M059J (cell line): ENCODE measurements around the gene HS6ST3. TPM values are rescaled to one million over a fixed set of nuclear protein-coding genes. Genes with fewer than 3 reads are reported as not detected.
"Not testable (repeated sequence)": the region's sequence is repeated elsewhere in the genome, so short reads cannot be mapped to it uniquely, and the experiment has no call there.

Experiments used
- DNase-seq: peaks from one replicate; pipeline ENCODE4 v3.0.0-alpha.2; 2012; ENCODE audit warnings: low read depth
- total RNA-seq: library from RNA; depleted of rRNA; stranded (reverse); fragments of >200 nt; shearing (Covaris generic); gene quantifications from 2 replicates; pipeline ENCODE4 v1.2.3, GENCODE V29; 2014; rRNA removed

HS6ST3 gene
- total RNA-seq: 1.5 and 2.8 TPM in 2 replicates

DNA sequence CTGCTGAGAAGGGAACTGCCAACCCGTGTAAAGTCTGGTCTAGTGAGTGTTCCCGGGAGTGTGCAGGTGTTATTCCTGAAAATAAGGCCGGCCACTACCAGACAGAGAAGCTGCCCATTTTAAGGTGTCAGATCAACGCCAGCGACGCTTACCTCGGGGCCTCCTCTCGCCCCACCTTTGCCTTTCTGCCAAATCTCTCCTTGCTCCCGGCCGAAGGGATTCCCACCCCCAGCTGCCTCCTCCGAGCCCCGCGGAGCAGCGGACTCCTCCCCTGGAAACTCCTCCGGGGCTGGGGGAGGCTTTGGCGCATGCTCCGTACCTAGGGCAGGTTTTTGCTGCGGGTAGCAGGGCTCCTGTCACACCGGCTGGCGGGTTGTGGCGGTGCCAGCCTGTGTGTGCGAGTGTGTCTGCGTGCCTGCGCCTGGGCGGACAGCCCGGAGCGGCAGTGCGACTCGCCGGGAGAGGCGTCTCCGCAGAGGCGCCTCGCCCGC is at the start of gene HS6ST3:
Gene HS6ST3, plus strand, starts transcription at position 359 of the 491 bp plus-strand sequence.
- peak; percentile 27 for DNase-seq

DNA sequence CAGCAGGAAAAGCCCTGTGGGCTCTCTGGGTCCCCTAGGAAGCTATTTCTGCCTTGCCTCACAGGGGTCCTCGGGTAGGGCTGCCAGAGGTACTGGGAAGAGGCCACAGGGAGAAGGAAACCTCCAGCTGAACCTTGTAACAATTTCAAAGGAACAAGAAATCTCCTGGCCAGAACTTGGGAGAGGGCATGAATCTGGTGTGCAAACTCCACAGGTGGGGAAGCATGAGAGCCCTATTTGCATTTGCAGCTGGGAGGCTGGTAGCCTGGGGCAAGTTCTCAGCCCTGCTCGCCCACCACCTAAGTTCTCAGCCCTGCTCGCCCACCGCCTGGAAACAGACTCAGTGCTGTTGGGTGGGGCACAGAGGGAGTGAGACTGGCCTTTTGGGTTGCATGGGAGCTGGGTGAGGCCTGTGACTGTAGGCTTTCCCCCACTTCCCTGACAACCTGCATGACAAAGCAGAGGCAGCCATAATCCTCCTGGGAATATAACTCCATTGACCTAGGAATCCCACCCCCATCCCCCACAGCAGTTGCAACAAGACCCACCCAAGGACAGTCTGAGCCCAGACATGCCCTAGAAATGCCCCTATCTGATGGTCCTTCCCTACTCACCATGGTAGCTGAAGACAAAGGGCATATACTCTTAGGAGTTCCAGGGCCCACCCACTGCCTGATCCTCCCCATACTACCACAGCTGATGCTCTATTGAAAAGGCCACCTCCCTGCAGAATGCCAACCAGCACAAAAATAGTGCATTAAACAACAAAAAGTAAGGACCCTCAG is 48.4 kb upstream of the HS6ST3 start:
- DNase-seq: no peak

DNA sequence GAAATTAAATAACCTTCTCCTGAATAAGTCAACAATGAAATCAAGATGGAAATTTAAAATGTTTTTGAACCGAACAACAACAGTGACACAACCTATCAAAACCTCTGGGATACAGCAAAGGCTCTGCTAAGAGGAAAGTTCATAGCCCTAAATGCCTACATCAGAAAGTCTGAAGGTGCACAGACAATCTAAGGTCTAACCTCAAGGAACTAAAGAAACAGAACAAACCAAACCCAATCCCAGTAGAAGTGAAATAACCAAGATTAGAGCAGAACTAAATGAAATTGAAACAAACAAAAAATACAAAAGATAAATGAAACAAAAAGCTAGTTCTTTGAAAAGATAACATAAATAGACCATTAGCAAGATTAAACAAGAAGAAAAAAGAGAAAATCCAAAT is 45.7 kb upstream of the HS6ST3 start:
- no peak for DNase-seq

DNA sequence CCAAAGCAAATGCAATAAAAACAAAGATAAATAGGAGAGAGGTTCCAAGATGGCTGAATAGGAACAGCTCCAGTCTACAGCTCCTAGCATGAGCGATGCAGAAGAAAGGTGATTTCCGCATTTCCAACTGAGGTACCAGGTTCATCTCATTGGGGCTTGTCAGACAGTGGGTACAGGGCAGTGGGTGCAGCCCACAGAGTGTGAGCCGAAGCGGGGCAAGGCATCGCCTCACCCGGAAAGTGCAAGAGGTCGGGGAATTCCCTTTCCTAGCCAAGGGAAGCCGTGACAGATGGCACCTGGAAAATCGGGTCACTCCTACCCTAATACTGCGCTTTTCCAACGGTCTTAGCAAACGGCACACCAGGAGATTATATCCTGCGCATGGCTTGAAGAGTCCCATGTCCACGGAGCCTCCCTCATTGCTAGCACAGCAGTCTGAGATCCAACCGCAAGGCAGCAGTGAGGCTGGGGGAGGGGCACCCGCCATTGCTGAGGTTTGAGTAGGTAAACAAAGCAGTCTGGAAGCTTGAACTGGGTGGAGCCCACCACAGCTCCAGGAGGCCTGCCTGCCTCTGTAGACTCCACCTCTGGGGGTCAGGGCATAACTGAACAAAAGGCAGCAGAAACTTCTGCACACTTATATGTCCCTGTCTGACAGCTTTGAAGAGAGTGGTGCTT is 43.3 kb upstream of the HS6ST3 start:
- DNase-seq: not testable (repeated sequence)

DNA sequence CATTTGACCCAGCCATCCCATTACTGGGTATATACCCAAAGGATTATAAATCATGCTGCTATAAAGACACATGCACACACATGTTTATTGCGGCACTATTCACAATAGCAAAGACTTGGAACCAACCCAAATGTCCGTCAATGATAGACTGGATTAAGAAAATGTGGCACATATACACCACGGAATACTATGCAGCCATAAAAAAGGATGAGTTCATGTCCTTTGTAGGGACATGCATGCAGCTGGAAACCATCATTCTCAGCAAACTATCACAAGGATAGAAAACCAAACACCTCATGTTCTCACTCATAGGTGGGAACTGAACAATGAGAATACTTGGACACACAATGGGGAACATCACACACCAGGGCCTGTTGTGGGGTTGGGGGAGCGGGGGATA is 39.0 kb upstream of the HS6ST3 start:
- not testable (repeated sequence) for DNase-seq

DNA sequence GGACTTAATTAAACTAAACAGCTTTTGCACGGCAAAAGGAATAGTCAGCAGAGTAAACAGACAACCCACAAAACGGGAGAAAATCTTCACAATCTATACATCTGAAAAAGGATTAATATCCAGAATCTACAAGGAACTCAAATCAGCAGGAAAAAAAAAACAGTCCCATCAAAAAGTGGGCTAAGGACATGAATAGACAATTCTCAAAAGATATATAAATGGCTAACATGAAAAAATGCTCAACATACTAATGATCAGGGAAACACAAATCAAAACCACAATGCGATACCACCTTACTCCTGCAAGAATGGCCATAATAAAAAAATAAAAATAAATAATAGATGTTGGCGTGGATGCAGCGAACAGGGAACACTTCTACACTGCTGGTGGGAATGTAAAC is 38.4 kb upstream of the HS6ST3 start:
- not testable (repeated sequence) for DNase-seq

DNA sequence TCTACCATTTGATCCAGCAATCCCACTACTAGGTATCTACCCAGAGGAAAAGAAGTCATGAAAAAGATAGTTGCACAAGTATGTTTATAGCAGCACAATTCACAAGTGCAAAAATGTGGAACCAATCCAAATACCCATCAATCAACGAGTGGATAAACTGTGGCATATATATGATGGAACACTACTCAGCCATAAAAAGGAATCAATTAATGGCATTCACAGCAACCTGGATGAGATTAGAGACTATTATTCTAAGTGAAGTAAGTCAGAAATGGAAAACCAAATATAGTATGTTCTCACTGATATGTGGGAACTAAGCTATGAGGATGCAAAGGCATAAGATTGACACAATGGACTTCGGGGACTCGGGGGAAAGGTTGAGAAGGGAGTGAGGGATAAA is 38.0 kb upstream of the HS6ST3 start:
- not testable (repeated sequence) for DNase-seq

DNA sequence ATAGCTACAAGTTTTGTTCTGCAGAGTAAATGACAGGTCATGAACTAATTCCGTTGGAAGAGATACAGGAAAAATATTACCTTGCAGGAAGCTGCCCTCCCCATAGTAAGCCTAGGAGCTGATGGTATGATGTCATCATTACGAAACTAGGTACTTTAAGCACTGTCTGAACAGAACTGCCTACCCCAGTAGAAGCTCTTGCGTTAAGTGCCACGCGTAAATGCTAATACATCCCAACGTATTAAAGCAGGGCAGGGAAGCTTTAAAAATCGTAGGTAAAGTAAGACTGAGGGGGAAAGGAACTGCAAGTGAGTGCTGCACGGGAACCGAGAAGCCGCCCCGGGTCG is 37.3 kb upstream of the HS6ST3 start:
- DNase-seq: peak; percentile 64

DNA sequence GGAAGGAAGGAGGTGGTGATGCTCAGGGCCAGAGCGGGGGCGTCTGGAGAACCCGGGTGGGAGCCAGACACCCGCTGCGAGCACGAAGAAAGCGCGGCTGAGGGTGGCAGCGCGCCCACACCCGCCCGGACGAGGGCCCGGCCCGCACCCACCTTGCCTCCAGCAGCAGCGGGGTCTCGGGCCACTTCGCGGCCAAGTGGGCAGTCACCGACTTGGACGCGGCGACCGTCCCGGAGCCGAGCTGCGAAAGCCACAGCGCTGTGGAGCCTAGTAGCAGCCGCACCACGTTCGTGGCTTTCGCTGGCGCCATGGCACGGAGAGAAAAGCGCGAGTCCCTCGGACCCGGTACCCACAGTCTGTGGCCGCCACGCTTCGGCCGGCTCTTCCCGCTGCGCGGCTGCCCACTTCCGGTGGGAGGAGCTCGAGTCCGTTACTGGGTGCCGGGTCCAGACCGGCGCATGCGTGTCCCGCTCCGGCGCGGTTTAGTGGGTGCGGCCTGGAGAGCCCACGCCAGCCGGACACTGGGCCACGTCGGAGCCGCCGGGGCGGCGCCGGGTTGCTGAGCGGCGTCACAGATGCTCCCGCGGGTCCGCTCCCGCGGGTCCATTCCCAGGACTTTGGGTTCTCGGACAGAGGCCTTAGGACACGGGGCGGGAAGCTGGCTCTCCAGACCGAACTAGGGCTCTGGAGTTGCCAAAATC is 36.8 kb upstream of the HS6ST3 start, which contains the start of gene UGGT2:
Gene UGGT2, minus strand, starts transcription at position 399 of the 701 bp plus-strand sequence. Its CDS starts 89 bp downstream, at position 310.
- peak; percentile 91 for DNase-seq

DNA sequence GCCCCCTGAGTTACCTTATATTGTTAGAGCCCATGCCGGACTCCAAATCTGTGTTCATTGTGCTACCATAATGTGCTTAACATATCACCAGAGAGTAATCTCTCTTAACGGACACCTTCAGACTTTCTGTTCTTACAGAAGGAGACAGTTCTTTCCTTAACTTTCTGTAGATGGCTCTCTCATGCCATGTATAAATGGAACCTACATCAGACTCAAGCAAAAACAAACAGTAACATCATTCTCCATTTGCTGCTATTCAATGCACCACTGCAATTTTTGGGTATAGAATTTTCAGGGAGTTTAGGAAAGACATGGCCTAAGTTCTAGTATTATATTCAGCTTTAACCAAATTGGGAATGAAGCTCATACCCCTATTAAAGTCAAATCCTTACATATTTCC is 24.1 kb upstream of the HS6ST3 start:
- DNase-seq: no peak

DNA sequence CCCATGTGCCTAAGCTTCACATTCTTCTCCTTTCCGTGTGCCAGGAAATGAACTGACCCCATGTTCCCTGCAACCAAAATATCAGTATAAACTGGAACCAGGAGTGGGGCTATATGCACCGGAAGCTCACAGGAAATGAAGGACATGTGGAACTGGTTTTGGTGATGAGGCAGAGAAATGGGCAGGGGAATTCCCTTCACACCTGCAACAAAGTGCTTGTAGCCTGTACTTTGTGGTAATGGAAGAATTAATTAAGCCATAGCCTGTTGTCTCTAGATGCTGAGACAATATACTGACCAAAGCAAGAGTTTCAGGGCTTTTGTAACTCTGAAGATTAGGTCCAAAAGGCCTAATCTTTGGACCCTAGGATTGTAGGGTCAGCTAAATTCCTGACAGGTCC is 21.2 kb upstream of the HS6ST3 start:
- no peak for DNase-seq

DNA sequence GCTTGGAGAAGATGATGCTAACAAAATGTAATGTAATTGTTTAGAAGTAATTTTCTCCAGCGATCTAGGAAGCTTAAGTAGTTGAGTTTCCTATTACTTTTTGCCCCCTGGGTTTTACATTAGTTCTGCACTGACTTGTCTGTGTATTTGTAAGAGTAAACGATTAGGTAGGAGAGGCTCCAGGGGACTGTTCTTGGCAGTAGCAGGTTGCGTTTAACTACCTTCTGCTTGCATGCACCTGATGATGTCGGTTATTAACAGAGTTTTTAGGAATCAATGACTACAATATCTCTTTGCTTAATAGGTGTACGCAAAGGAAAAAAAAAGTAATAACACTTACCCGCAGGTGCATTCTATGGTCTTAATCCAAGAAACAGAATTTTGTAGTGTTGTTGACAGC is 18.4 kb upstream of the HS6ST3 start:
- DNase-seq: no peak

DNA sequence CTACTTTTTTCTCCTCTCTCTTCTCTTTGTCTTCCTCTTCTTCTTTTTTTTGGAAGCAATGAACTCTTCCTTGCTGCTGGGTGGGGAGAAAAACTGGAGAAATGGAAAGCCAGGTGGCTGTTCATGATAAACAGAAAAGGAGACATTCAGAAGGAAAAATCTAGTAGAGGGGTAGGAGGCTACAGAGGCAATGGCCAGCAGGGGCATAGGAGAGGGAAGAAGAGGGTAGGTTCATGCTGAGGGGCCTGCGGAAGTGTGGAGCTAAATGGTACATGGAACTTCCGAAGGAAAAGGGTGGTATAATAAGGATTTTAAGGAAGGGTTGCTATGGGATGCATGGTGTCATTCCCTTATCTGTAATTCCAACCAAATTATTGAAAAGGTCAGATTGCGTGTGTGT is 17.5 kb upstream of the HS6ST3 start:
- no peak for DNase-seq

DNA sequence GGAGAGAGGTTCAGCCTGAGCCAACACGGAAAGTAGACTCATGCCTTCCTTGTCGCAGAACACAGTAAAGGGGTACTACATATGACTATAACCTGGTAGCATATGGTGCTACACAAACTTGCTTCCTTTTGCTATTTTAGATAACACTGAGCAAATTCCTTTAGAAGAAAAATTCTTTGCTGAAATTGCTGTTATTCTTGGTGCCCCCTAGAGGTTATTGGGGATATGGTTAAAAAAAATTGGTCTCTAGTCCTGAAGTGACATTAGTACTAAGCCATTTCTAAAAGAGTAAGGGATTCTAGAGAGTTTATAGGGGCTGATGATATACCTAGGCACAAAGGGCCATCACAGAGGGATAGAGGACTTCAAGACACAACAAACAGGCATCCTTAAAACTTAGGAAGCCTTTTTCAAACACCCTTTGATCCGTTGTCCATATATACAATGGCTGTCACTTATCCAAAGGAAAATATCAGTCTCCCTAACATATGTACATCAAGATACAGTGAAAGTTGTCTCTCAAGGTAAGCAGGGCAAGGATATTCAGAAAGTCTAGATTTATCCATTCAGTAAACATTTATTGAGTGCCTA is 13.9 kb upstream of the HS6ST3 start:
- DNase-seq: peak; percentile 23

DNA sequence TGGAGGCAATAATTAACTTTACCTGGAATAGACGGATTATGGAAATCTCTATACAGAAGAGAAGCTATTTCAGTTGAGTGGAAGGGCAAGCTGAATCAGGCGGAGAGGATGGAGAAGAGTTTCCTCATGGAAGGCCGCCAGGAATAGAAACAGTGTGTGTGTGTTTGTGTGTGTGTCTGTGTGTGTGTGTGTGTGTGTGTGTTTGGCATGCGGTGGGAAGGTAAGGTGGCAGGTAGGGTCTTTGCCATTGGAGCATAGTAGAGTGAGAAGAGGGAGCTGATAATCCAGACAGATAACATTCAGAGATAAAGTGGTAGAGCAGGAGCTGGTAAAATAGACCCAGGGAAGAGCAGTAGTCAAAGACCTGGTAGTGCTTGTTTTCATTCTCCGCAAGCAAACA is 9.2 kb upstream of the HS6ST3 start:
- DNase-seq: no peak

DNA sequence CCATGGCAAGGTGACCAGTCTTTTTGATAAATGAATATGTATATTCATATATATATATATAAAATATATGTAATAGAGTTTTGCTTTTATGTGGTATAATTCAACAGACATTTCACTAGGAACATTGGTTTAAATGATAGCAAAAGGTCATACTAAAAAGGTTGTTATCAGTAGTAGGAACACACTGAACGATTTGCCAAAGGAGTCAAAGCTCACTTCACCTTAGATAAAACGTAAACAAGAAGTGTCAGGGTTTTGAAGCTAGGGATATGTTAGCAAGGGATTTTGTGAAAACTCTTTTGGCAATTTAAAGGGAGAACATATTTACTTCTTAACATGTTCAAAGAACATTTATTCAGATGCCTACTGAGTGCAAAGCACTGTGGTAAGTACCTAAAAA is 8.0 kb upstream of the HS6ST3 start:
- DNase-seq: no peak

DNA sequence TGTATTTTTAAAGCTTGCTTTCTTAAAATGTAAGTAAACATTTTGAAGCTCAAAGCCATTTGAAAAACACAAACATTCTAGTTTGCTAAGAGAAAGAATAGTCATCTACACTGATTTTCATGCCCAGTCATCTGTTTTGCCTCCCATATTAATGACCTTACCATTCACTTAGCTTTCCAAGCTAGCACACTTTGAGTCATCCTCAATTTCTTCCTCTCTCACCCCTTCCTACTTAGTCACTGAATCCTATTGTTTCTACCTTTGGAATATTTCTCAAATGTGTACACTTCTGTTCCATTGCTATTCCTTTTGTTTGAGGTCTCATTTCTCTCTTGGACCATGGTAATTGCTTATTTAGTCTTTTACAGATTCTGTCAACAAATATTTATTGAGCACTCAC is 7.3 kb upstream of the HS6ST3 start:
- peak; percentile 30 for DNase-seq

DNA sequence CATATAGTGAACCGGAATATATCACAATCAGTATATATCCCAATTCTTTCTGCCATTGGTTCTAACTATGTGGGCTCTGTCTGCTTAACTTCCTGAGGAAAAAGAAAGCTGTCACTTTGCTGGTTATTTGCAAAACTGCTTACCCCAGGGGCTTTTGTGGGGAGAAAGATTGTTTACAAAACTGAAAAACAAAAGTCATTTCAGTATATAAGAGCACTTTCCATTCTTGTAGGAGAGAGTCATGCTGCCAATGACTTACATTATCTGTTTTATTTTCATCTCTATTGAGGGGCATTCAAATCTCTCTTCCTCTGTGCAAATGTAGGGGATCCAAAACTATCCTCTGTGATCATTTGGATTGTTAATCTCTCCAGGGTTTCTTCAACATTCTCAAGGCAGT is 3.2 kb upstream of the HS6ST3 start:
- DNase-seq: no peak

DNA sequence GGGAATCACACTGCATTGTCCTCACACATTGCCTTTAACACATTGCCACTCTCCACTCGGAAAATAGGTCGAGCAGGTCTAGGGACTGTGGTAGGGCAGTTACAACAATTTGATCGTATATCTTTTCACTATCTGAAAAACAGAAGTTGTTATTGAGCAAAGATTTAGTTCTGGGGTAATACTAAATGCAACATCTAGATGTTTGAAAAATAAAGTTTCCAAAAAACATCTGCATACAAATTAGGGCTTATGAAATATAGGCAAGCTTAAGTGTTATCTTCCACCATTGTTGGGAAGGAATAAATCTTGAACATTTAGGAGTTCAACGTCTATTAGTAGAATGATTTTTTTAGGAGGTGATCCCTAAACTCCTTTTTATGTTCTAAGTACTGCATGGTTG is 768 bp upstream of the HS6ST3 start:
- no peak for DNase-seq

DNA sequence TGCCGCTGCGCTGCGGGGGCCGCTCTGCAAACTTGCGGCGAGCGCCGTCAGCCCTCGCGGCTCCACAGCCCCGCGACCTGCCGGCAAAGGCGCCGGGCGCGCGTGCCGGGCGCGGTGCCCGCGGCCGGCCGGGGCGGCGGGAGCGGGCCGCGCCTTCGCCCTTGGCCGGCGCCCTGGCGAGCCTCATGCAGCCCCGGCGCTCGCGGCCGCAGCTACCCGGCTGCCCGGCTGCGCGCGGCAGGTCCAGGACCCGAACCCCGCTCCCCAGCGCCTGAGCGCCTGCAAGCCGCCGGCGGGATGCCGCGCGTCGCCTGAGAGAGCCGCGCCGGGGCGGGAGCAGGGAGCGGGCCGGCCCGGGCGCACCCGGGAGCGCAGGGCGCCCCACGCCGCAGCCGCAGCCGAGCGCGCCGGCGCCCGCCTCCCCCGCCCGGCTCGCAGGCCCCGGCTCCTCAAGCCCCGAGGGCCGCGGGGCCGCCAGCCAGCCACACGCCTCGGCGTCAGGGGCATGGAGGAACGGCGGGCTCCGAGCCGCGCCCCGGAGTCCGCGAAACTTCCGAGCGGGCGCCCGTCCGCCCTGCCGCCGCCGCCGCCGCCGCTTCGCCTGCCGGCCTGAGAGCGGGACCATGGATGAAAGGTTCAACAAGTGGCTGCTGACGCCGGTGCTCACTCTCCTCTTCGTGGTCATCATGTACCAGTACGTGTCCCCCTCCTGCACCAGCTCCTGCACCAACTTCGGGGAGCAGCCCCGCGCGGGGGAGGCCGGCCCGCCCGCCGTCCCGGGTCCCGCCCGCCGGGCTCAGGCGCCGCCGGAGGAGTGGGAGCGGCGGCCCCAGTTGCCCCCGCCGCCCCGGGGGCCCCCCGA is 564 bp downstream of the HS6ST3 start:
- DNase-seq: peak; percentile 5
